ENCODE measurements around the gene ADGRG2.

Gene ADGRG2

DNA sequence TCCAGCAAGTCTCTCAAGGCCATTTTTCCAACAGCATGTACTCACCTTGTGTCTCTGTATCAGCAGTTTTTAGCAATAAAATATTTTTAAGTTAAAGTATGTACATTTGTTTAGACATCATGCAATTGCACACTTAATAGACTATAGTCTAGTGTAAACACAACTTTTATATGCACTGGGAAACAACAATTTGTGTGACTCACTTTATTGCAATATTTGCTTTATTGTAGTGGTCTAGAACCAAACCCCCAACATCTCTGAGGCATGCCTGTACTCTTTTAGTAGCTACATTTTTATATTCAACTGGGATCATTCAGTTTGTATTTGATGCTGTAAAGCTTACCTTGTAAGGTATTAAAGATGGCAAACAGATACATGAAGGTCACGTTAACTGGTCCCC is 123.6 kb downstream of the ADGRG2 start:
- TF ChIP-seq GATA2 (IDR thresholded peaks at IDR 0.05; ENCODE audit: low read depth, low read length): no peak
- TF ChIP-seq GATA3 (IDR thresholded peaks at IDR 0.05; ENCODE audit: low read depth, low read length): no peak

- TF ChIP-seq GATA3 (IDR thresholded peaks at IDR 0.05; ENCODE audit: low read depth, low read length) (no peak), GATA2 (IDR thresholded peaks at IDR 0.05; ENCODE audit: low read depth, low read length) (no peak)
Measured at GRCh38 chrX:18997916-18998315, 124.4 kb downstream of the ADGRG2 start.

- TF ChIP-seq GATA2 (IDR thresholded peaks at IDR 0.05; ENCODE audit: low read depth, low read length) (no peak), GATA3 (IDR thresholded peaks at IDR 0.05; ENCODE audit: low read depth, low read length) (no peak)
Measured at GRCh38 chrX:18996536-18996935, 125.7 kb downstream of the ADGRG2 start.

GRCh38 chrX:18995221-18995620 is 127.0 kb downstream of the ADGRG2 start:
- TF ChIP-seq GATA3 (IDR thresholded peaks at IDR 0.05; ENCODE audit: low read depth, low read length): no peak
- no peak for TF ChIP-seq GATA2 (IDR thresholded peaks at IDR 0.05; ENCODE audit: low read depth, low read length)

GRCh38 chrX:18994713-18995112 is 127.6 kb downstream of the ADGRG2 start:
- TF ChIP-seq GATA3 (IDR thresholded peaks at IDR 0.05; ENCODE audit: low read depth, low read length) (no peak), GATA2 (IDR thresholded peaks at IDR 0.05; ENCODE audit: low read depth, low read length) (no peak)

DNA sequence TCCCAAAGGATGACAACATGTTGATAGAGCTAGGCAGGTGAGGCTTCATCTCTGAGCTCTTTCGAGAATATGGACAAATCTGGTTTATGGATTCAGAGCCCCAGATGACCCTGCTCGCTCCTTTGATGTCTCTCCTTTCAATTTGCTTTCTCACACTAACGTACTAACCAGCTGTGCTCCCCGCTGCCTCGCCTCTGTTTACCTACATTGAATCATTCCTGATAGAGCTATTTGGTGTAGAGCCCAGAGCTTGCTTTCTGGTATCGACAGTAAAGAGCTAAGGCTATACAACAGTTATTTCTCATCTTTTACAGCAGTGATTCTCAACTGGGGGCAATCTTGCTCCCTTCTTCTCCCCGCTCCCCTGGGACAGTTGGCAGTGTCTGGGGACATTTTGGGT is 129.4 kb downstream of the ADGRG2 start:
- TF ChIP-seq GATA3 (IDR thresholded peaks at IDR 0.05; ENCODE audit: low read depth, low read length): no peak
- no peak for TF ChIP-seq GATA2 (IDR thresholded peaks at IDR 0.05; ENCODE audit: low read depth, low read length)

GRCh38 chrX:18985186-18985435 is 137.2 kb downstream of the ADGRG2 start:
- TF ChIP-seq GATA3 (IDR thresholded peaks at IDR 0.05; ENCODE audit: low read depth, low read length) (no peak), GATA2 (IDR thresholded peaks at IDR 0.05; ENCODE audit: low read depth, low read length) (no peak)

DNA sequence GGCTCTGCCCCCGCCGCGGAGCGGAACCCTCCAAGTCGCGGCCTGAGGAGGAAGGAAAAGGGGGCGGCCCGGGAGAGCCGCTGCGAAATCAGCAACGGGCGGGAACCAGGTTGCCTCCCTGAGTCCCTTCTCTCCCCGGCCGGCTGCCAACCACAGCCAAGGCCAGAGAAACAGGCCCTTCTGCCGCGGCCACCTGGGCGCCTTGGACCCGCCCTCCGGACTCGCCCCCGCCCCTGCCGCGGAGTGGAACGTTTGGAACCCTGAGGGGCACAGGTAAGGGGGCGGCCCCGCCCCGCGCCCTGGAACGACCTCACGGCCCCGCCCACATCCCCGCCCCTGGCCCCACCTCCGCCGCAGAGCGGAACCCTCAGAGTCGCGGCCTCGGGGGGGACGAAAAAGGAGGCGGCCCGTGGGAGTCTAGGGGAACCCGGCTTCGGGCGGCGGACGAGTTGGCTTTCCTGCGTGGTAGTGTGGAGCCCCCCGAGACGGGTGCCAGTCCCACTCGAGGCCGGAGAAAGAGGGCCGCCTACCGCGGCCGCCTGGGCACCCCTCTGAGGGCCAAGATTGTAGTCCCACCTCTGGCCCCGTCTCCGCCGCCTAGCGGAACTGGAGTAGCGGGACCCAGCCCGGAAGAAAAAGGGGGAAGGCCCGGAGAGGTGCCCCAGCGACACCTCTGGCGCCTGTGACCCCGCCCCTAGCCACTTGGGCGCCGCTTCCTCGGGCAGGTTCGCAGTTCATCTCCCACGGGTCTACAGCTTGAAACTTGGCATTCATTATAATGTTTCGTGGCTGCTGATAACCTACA is 137.7 kb downstream of the ADGRG2 start:
- no peak for TF ChIP-seq GATA2 (IDR thresholded peaks at IDR 0.05; ENCODE audit: low read depth, low read length)
- no peak for TF ChIP-seq GATA3 (IDR thresholded peaks at IDR 0.05; ENCODE audit: low read depth, low read length)

DNA sequence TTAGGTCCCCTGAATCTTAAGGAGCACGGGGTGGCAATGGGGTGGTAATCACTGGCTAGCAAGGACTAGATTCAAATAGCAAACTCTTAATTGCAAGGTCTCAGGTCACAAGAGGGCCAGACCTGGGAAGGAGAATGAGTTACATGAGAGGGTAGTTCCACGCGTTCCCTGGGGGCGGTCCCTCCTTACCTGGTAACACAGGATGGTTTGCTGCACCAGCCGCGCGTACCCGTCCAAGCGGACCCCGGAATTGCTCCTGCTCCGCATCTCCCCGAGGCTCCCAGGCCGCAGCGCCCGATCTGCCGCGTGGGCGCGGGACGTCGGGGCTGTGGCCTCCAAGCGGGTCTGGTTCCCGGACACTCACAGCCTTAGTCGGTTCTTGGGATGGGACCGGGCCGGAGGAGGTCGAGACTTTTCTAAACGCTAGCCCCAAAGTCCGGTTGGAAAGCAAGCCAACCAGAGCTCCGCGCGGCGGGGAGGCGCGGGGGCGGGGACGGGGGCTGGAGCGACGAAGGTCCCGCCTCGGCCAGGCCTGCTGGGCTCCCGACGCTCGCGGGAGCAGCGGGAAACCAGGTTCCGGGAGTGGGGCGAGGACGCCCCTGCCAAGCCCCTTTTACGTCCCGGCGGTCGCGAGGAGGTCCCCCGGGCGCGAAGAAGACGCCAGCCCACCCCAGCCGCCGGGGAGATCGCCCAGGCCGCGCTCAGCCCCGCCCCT is 138.4 kb downstream of the ADGRG2 start, which contains the start of gene PHKA2:
PHKA2 (minus strand) TSS at position 449 of the 715 bp plus-strand sequence; CDS start at position 267, 182 bp downstream.
- TF ChIP-seq GATA3 (IDR thresholded peaks at IDR 0.05; ENCODE audit: low read depth, low read length) (no peak), GATA2 (IDR thresholded peaks at IDR 0.05; ENCODE audit: low read depth, low read length) (no peak)

DNA sequence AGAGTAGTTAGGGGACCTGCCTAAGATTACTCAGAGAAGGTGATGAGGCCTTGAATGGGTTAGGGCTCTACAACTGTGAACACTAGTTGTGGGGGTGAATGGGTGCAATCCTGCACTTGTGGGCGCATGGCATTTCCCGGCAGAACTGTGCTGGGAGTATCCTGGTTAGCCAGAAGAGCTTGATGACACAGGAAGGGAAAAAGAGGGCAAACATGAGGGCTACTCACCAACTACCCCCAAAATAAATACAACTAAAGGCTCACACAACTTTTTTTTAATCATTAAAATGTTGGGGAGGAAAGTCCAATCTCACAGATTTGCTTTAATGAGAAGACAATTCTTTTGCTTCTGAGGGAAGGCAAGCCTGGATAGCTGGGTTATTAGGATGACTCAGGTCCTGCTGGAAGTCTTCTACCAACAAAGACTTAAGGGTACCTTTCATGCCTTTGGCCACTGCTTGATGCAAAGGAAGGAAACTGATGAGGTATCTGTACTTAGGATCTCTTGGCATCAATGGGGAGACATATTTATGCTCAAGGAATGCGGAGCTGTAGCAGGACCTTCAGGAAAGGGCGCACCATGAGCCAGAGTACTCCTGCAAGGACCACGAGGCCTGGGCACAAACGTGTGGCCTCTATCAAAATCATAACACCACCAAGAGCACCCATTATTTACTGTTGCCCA is 141.0 kb downstream of the ADGRG2 start:
- TF ChIP-seq GATA2 (IDR thresholded peaks at IDR 0.05; ENCODE audit: low read depth, low read length): no peak
- no peak for TF ChIP-seq GATA3 (IDR thresholded peaks at IDR 0.05; ENCODE audit: low read depth, low read length)

GRCh38 chrX:18974993-18975392 is 147.3 kb downstream of the ADGRG2 start:
- TF ChIP-seq GATA2 (IDR thresholded peaks at IDR 0.05; ENCODE audit: low read depth, low read length) (no peak), GATA3 (IDR thresholded peaks at IDR 0.05; ENCODE audit: low read depth, low read length) (no peak)

- TF ChIP-seq GATA3 (IDR thresholded peaks at IDR 0.05; ENCODE audit: low read depth, low read length): no peak
- TF ChIP-seq GATA2 (IDR thresholded peaks at IDR 0.05; ENCODE audit: low read depth, low read length): no peak
Measured at GRCh38 chrX:18973527-18974192, 148.6 kb downstream of the ADGRG2 start.

GRCh38 chrX:18971506-18971905 is 150.8 kb downstream of the ADGRG2 start:
- no peak for TF ChIP-seq GATA3 (IDR thresholded peaks at IDR 0.05; ENCODE audit: low read depth, low read length)
- no peak for TF ChIP-seq GATA2 (IDR thresholded peaks at IDR 0.05; ENCODE audit: low read depth, low read length)

DNA sequence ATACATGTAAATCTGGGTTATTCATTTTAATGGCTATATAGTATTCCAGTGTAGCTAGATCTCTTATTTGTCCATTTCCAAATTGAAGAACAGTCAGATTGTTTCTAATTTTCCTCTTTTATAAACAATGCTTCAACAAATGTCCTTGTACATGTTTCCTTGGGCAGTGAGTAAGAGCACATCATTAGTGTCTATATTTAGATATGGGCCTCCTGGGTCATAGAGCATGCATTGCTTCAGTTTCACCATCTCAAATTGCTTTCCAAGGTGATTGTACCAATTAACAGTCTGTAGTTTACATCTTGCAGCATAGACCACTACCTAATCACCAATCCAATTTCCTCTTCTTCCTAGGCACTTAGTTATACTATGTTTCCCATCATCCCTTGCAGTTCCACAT is 151.8 kb downstream of the ADGRG2 start:
- TF ChIP-seq GATA3 (IDR thresholded peaks at IDR 0.05; ENCODE audit: low read depth, low read length) (no peak), GATA2 (IDR thresholded peaks at IDR 0.05; ENCODE audit: low read depth, low read length) (no peak)
